H9 (cell line): ENCODE measurements around the gene BTLA. TPM values are rescaled to one million over a fixed set of nuclear protein-coding genes. Genes with fewer than 3 reads are reported as not detected.

Experiments used
- DNase-seq: peaks from one replicate; pipeline ENCODE4 v3.0.0-alpha.2; 2017
- H2AFZ ChIP-seq: one replicate; pipeline ENCODE4 v1.6.1; 2013; ENCODE audit warnings: mild to moderate bottlenecking, low read length, control low read depth, moderate library complexity
- H2AK5ac ChIP-seq: 2 replicates; pipeline ENCODE4 v1.6.1; 2013; ENCODE audit warnings: low read length, control low read depth, mixed read lengths; ENCODE audit not compliant: insufficient read length
- H2BK120ac ChIP-seq: one replicate; pipeline ENCODE4 v1.6.1; 2013; ENCODE audit warnings: low read depth, mild to moderate bottlenecking, low read length, control low read depth, inconsistent platforms; ENCODE audit not compliant: poor library complexity, severe bottlenecking
- H2BK12ac ChIP-seq: 2 replicates; pipeline ENCODE4 v1.6.1; 2013; ENCODE audit warnings: low read length, control low read depth, mixed read lengths, low read depth; ENCODE audit not compliant: insufficient read length
- H2BK15ac ChIP-seq: 2 replicates; pipeline ENCODE4 v1.6.1; 2013; ENCODE audit warnings: low read depth, low read length, control low read depth
- H2BK20ac ChIP-seq: one replicate; pipeline ENCODE4 v1.6.1; 2013; ENCODE audit warnings: low read depth, mild to moderate bottlenecking, low read length, control low read depth, inconsistent platforms; ENCODE audit not compliant: poor library complexity, severe bottlenecking
- H2BK5ac ChIP-seq: 2 replicates; pipeline ENCODE4 v1.6.1; 2013; ENCODE audit warnings: low read length, control low read depth, mixed read lengths; ENCODE audit not compliant: insufficient read length
- H3K14ac ChIP-seq: 2 replicates; pipeline ENCODE4 v1.6.1; 2013; ENCODE audit warnings: low read length, control low read depth; ENCODE audit not compliant: insufficient read depth
- H3K18ac ChIP-seq: 2 replicates; pipeline ENCODE4 v1.6.1; 2013; ENCODE audit warnings: low read depth, mild to moderate bottlenecking, mixed read lengths, low read length, control low read depth; ENCODE audit not compliant: insufficient read length
- H3K23ac ChIP-seq: 2 replicates; pipeline ENCODE4 v1.6.1; 2013; ENCODE audit warnings: low read length, control low read depth, mixed read lengths, low read depth; ENCODE audit not compliant: insufficient read length
- H3K23me2 ChIP-seq: 2 replicates; pipeline ENCODE4 v1.6.1; 2013; ENCODE audit warnings: low read depth, mild to moderate bottlenecking, mixed read lengths, low read length, control low read depth; ENCODE audit not compliant: insufficient read length, poor library complexity, severe bottlenecking
- H3K27ac ChIP-seq: 2 replicates; pipeline ENCODE4 v1.5.1; 2013; ENCODE audit warnings: low read length, control low read depth, mixed read lengths, low read depth; ENCODE audit not compliant: insufficient read length
- H3K27me3 ChIP-seq: 2 replicates; pipeline ENCODE4 v1.6.1; 2013; ENCODE audit warnings: low read length, control low read depth, inconsistent platforms; ENCODE audit not compliant: insufficient read depth
- H3K4ac ChIP-seq: 2 replicates; pipeline ENCODE4 v1.6.1; 2013; ENCODE audit warnings: low read depth, mild to moderate bottlenecking, control low read depth, inconsistent platforms, low read length, moderate library complexity
- H3K4me1 ChIP-seq: 2 replicates; pipeline ENCODE4 v1.6.1; 2013; ENCODE audit warnings: low read length, control low read depth, inconsistent platforms; ENCODE audit not compliant: insufficient read depth
- H3K4me2 ChIP-seq: 2 replicates; pipeline ENCODE4 v1.6.1; 2013; ENCODE audit warnings: low read length, control low read depth, mixed read lengths; ENCODE audit not compliant: insufficient read length, insufficient read depth
- H3K56ac ChIP-seq: 2 replicates; pipeline ENCODE4 v1.6.1; 2013; ENCODE audit warnings: low read depth, mild to moderate bottlenecking, mixed read lengths, low read length, control low read depth; ENCODE audit not compliant: insufficient read length
- H3K79me1 ChIP-seq: 2 replicates; pipeline ENCODE4 v1.6.1; 2013; ENCODE audit warnings: low read depth, mild to moderate bottlenecking, moderate library complexity, low read length, control low read depth, inconsistent platforms; ENCODE audit not compliant: insufficient read depth, poor library complexity, severe bottlenecking
- H3K79me2 ChIP-seq: 2 replicates; pipeline ENCODE4 v1.6.1; 2013; ENCODE audit warnings: low read length, control low read depth, inconsistent platforms; ENCODE audit not compliant: insufficient read depth
- H3K9ac ChIP-seq: 2 replicates; pipeline ENCODE4 v1.6.1; 2013; ENCODE audit warnings: low read length, control low read depth, mixed read lengths; ENCODE audit not compliant: insufficient read length; ENCODE audit errors: extremely low read depth
- H3K9me3 ChIP-seq: one replicate; pipeline ENCODE4 v1.6.1; 2013; ENCODE audit warnings: low read depth, low read length, inconsistent platforms; ENCODE audit not compliant: control insufficient read depth
- H3T11ph ChIP-seq: one replicate; pipeline ENCODE4 v1.6.1; 2013; ENCODE audit warnings: mild to moderate bottlenecking, low read length, control low read depth, inconsistent platforms
- H4K20me1 ChIP-seq: one replicate; pipeline ENCODE4 v1.6.1; 2013; ENCODE audit not compliant: control insufficient read depth, insufficient read length, insufficient read depth
- H4K5ac ChIP-seq: 2 replicates; pipeline ENCODE4 v1.6.1; 2013; ENCODE audit warnings: low read depth, mild to moderate bottlenecking, mixed read lengths, low read length, control low read depth; ENCODE audit not compliant: insufficient read length
- H4K8ac ChIP-seq: replicated peaks from 2 replicates; pipeline ENCODE4 v1.6.1; 2013; ENCODE audit warnings: low read length, control low read depth, mixed read lengths, low read depth; ENCODE audit not compliant: insufficient read length
- H4K91ac ChIP-seq: 2 replicates; pipeline ENCODE4 v1.6.1; 2013; ENCODE audit warnings: low read depth, mild to moderate bottlenecking, moderate library complexity, mixed read lengths, low read length, control low read depth; ENCODE audit not compliant: insufficient read length
- H3K27ac Mint-ChIP-seq, 3 experiments: 2 replicates in 2 of 3; 3 replicates in 1 of 3; pipeline ENCODE4 v1.8.0; 2020 to 2021; ENCODE audit warnings: mixed read lengths in 3 of 3, mild to moderate bottlenecking in 1 of 3, moderate library complexity in 1 of 3
- H3K27me3 Mint-ChIP-seq: 2 replicates; pipeline ENCODE4 v1.8.0; 2021; ENCODE audit warnings: low read depth, mild to moderate bottlenecking, moderate library complexity, mixed read lengths
- H3K36me3 Mint-ChIP-seq, 3 experiments: 2 replicates in 2 of 3; 3 replicates in 1 of 3; pipeline ENCODE4 v1.8.0; 2020 to 2021; ENCODE audit warnings: low read depth in 3 of 3, mixed read lengths in 3 of 3; ENCODE audit not compliant: insufficient read depth in 1 of 3
- H3K4me1 Mint-ChIP-seq, 2 experiments: 2 replicates each; pipeline ENCODE4 v1.8.0; 2020; ENCODE audit warnings: mixed read lengths in 2 of 2
- H3K4me3 Mint-ChIP-seq, 2 experiments: 2 replicates in 1 of 2; 3 replicates in 1 of 2; pipeline ENCODE4 v1.8.0; 2020 to 2021; ENCODE audit warnings: mild to moderate bottlenecking in 2 of 2, mixed read lengths in 2 of 2, moderate library complexity in 1 of 2
- H3K9me3 Mint-ChIP-seq, 2 experiments: 2 replicates in 1 of 2; 3 replicates in 1 of 2; pipeline ENCODE4 v1.8.0; 2020; ENCODE audit warnings: mild to moderate bottlenecking in 2 of 2, mixed read lengths in 2 of 2, moderate library complexity in 1 of 2
- WGBS: extraction: QIAGEN DNeasy Blood & Tissue Kit; methylation state at CpG from one replicate; pipeline ENCODE4 v1.1.7; 2013; ENCODE audit warnings: missing lambda C conversion rate, low lambda C conversion rate, mixed read lengths; ENCODE audit not compliant: insufficient read length; ENCODE audit errors: extremely low coverage; 5-methylcytosine and 5-hydroxymethylcytosine counted together
- total RNA-seq: library from RNA; stranded (reverse); gene quantifications from 2 replicates; pipeline ENCODE4 v1.2.1, GENCODE V29; 2021
- TF ChIP-seq, protein P1 (sequence below): fragments of 200-600 bp; sonication (generic); conservative IDR thresholded peaks from 3 replicates; pipeline ENCODE4 v1.8.0; 2021; ENCODE audit warnings: antibody characterized with exemption, mild to moderate bottlenecking

The BTLA gene
- total RNA-seq, 1 experiment from 2014 or later, result not detected

DNA sequence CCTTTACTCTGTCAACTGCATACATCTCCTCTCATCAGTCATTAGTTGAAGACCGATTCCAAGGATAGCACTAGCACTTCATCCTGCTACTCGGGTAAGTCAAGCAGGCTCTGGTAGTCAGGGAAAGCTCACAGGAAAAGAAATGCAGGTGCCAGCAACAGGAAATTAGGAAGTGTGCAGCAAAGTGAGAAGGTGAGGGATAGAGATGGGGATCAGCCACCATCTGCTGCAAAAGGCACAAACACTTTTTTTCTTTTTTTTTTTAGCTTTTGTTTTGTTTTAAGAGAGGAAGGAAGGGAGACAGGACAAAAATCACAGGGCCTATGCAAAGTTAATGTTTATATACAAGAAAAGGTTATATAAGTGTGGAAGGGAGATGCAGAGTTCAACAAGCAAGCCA lies 9.0 kb upstream of the BTLA start:
- no peak overlapping the region for H3K27ac Mint-ChIP-seq

More for the DNA sequence above, 9.0 kb upstream of the BTLA start:
- no peak overlapping the region for H3K18ac ChIP-seq
- no peak for DNase-seq
- H2BK5ac ChIP-seq, result no peak overlapping the region
- H2BK15ac ChIP-seq, result no peak overlapping the region
- peaks cover 14 to 36% (median 31%) of the 10 kb centered on the region in 3 experiments for H3K36me3 Mint-ChIP-seq
- H3T11ph ChIP-seq, result no peak overlapping the region
- no peak overlapping the region for H2AFZ ChIP-seq
- no peak overlapping the region for H2BK12ac ChIP-seq
- H4K20me1 ChIP-seq, result no peaks in the 10 kb centered on the region
- peaks cover 5% of the 10 kb centered on the region for H3K9me3 ChIP-seq
- no peak overlapping the region for H3K56ac ChIP-seq
- no peaks in the 10 kb centered on the region for H3K79me1 ChIP-seq
- no peak overlapping the region for H4K5ac ChIP-seq
- no peak overlapping the region for H4K91ac ChIP-seq
- H3K27me3 ChIP-seq, result no peaks in the 10 kb centered on the region
- no peak overlapping the region for H2BK120ac ChIP-seq
- H3K4me3 Mint-ChIP-seq, result no peak overlapping the region
- H3K23ac ChIP-seq, result no peak overlapping the region
- peaks cover under 1 to 3% of the 10 kb centered on the region in 2 experiments; a peak in 3 of 4 replicates for H3K4me1 Mint-ChIP-seq
- H3K9ac ChIP-seq, result no peak overlapping the region
- no peaks in the 10 kb centered on the region; the same call in 1 of the 2 replicates for H3K27me3 Mint-ChIP-seq
- no peaks in the 10 kb centered on the region for H3K23me2 ChIP-seq
- peaks cover 41 to 44% of the 10 kb centered on the region in 2 experiments for H3K9me3 Mint-ChIP-seq
- no peak overlapping the region for H3K27ac ChIP-seq
- no peak overlapping the region for H3K4me2 ChIP-seq
- no CpG with 5 or more reads among the region's 2 CpGs for WGBS
- no peaks in the 10 kb centered on the region for H3K79me2 ChIP-seq
- H3K4me1 ChIP-seq, result no peaks in the 10 kb centered on the region
- no peak overlapping the region for H3K4ac ChIP-seq
- TF ChIP-seq, protein P1, sequence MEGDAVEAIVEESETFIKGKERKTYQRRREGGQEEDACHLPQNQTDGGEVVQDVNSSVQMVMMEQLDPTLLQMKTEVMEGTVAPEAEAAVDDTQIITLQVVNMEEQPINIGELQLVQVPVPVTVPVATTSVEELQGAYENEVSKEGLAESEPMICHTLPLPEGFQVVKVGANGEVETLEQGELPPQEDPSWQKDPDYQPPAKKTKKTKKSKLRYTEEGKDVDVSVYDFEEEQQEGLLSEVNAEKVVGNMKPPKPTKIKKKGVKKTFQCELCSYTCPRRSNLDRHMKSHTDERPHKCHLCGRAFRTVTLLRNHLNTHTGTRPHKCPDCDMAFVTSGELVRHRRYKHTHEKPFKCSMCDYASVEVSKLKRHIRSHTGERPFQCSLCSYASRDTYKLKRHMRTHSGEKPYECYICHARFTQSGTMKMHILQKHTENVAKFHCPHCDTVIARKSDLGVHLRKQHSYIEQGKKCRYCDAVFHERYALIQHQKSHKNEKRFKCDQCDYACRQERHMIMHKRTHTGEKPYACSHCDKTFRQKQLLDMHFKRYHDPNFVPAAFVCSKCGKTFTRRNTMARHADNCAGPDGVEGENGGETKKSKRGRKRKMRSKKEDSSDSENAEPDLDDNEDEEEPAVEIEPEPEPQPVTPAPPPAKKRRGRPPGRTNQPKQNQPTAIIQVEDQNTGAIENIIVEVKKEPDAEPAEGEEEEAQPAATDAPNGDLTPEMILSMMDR, result no peak
- no peak overlapping the region for H3K14ac ChIP-seq
- H2BK20ac ChIP-seq, result no peak overlapping the region
- H2AK5ac ChIP-seq, result no peak overlapping the region
- H4K8ac ChIP-seq, result no peak overlapping the region
